GM12878 (cell line): Measurements from ENCODE around the gene KIF26A. TPM values are rescaled to one million over a fixed set of nuclear protein-coding genes. Genes with fewer than 3 reads are reported as not detected.

Experiments
- ATAC-seq: fragments of 200-7000 bp; cut with Tn5 transposase; 3 replicates; pipeline ENCODE4 v1.9.1; 2020; ENCODE audit warnings: mild to moderate bottlenecking, moderate library complexity
- BruUV-seq: library from RNA; stranded (reverse); fragments of 400-500 nt; replicated peaks from 2 replicates; lab custom pipeline; 2021; lab: Mats Ljungman, UMichigan
- CTCF ChIA-PET: fragments of 300-600 bp; sonication (Branson Sonifier 250); formaldehyde crosslinking; extraction: SDS; loops from one replicate; lab custom pipeline; 2021; ENCODE audit warnings: inconsistent platforms; lab: Yijun Ruan, JAX
- POLR2A ChIA-PET: fragments of 350-600 bp; formaldehyde crosslinking; extraction: SDS; loops from one replicate; lab custom pipeline; 2021; ENCODE audit warnings: inconsistent platforms; lab: Charles Lee
- RAD21 ChIA-PET: fragments of 300-600 bp; sonication (Branson Sonifier 250); formaldehyde crosslinking; loops from one replicate; lab custom pipeline; 2023; ENCODE audit warnings: antibody characterized with exemption; ENCODE audit not compliant: unreplicated experiment; lab: Charles Lee
- SMC1A ChIA-PET: fragments of 300-600 bp; sonication (Branson Sonifier 250); formaldehyde crosslinking; loops from one replicate; lab custom pipeline; 2023; ENCODE audit not compliant: unreplicated experiment, uncharacterized antibody; lab: Charles Lee
- DNase-seq: peaks from one replicate; pipeline ENCODE4 v3.0.0-alpha.2; 2011; ENCODE audit warnings: low read depth, low spot score
- FAIRE-seq: peaks from 3 replicates; lab custom pipeline; 2011; peaks lifted over from hg19 to GRCh38; lab: Jason Lieb, UNC
- H2AFZ ChIP-seq: 2 replicates; pipeline ENCODE4 v1.6.0; 2011; ENCODE audit warnings: low read depth, low read length, control low read depth; ENCODE audit not compliant: control insufficient read depth
- H3K27ac ChIP-seq: 2 replicates; pipeline ENCODE4 v1.5.1; 2011; ENCODE audit warnings: control low read depth; ENCODE audit not compliant: control insufficient read depth, insufficient read depth
- H3K27me3 ChIP-seq, 2 experiments: replicated peaks in 1 of 2; 2 replicates each; pipeline versions ENCODE4 v1.6.0 to v1.6.1; 2011; ENCODE audit warnings: low read length in 1 of 2; ENCODE audit not compliant: control insufficient read depth in 2 of 2, insufficient read depth in 2 of 2
- H3K36me3 ChIP-seq, 2 experiments: 2 replicates each; pipeline ENCODE4 v1.5.1; 2011; ENCODE audit warnings: low read length in 1 of 2; ENCODE audit not compliant: control insufficient read depth in 2 of 2, insufficient read depth in 2 of 2
- H3K4me1 ChIP-seq: 2 replicates; pipeline ENCODE4 v1.6.1; 2011; ENCODE audit warnings: mild to moderate bottlenecking, low read length, moderate library complexity, mixed read lengths; ENCODE audit not compliant: control insufficient read depth, insufficient read depth
- H3K4me2 ChIP-seq: 2 replicates; pipeline ENCODE4 v1.6.0; 2011; ENCODE audit warnings: control low read depth; ENCODE audit not compliant: control insufficient read depth, insufficient read depth
- H3K4me3 ChIP-seq: fragments of 200-600 bp; sonication (generic); 2 replicates; pipeline ENCODE4 v1.5.1; 2016
- H3K79me2 ChIP-seq: 2 replicates; pipeline ENCODE4 v1.6.0; 2011; ENCODE audit warnings: low read length; ENCODE audit not compliant: control insufficient read depth, insufficient read depth
- H3K9ac ChIP-seq: 2 replicates; pipeline ENCODE4 v1.8.0; 2011; ENCODE audit warnings: low read length, control low read depth, mixed read lengths; ENCODE audit not compliant: control insufficient read depth, insufficient read depth
- H3K9me3 ChIP-seq: replicated peaks from 3 replicates; pipeline ENCODE4 v1.5.1; 2011; ENCODE audit warnings: mild to moderate bottlenecking, low read length; ENCODE audit not compliant: control insufficient read depth, insufficient read depth
- H4K20me1 ChIP-seq: 2 replicates; pipeline ENCODE4 v1.6.0; 2011; ENCODE audit not compliant: control insufficient read depth, insufficient read depth
- CBFB ChIP-seq: IDR thresholded peaks from 2 replicates; pipeline ENCODE4 v1.6.1; 2016; ENCODE audit warnings: antibody characterized with exemption, low read depth
- E2F8 ChIP-seq: fragments of 450-650 bp; IDR thresholded peaks from 2 replicates; pipeline ENCODE4 v1.6.1; 2018; ENCODE audit warnings: mild to moderate bottlenecking, low read depth, moderate library complexity; ENCODE audit not compliant: partially characterized antibody
- IKZF1 ChIP-seq: fragments of 450-650 bp; conservative IDR thresholded peaks from 2 replicates; pipeline ENCODE4 v1.6.1; 2017; ENCODE audit warnings: antibody characterized with exemption, mild to moderate bottlenecking
- KAT2A ChIP-seq: conservative IDR thresholded peaks from 2 replicates; pipeline ENCODE4 v1.6.1; 2011; ENCODE audit warnings: low read depth, low read length; ENCODE audit not compliant: control insufficient read depth
- MTA2 ChIP-seq: fragments of 450-650 bp; IDR thresholded peaks from 2 replicates; pipeline ENCODE4 v1.6.1; 2016; ENCODE audit warnings: low read depth, mild to moderate bottlenecking, moderate library complexity
- NR2F1 ChIP-seq: fragments of 450-650 bp; conservative IDR thresholded peaks from 2 replicates; pipeline ENCODE4 v1.6.1; 2017; ENCODE audit warnings: mild to moderate bottlenecking
- RAD21 ChIP-seq: IDR thresholded peaks from 2 replicates; pipeline ENCODE4 v1.6.1; 2011; ENCODE audit warnings: mild to moderate bottlenecking, low read depth, low read length, moderate library complexity; ENCODE audit not compliant: insufficient read depth
- SP1 ChIP-seq: IDR thresholded peaks from one replicate; pipeline ENCODE4 v1.6.1; 2011; ENCODE audit warnings: low read depth, low read length
- SREBF2 ChIP-seq: IDR thresholded peaks from 2 replicates; pipeline ENCODE4 v1.6.1; 2012; ENCODE audit warnings: mild to moderate bottlenecking, low read length
- ZBTB4 ChIP-seq: fragments of 450-650 bp; formaldehyde crosslinking; IDR thresholded peaks from 2 replicates; pipeline ENCODE4 v1.4.0; 2022; ENCODE audit warnings: mild to moderate bottlenecking, moderate library complexity
- ZNF687 ChIP-seq: fragments of 450-650 bp; IDR thresholded peaks from 2 replicates; pipeline ENCODE4 v1.6.1; 2017; ENCODE audit warnings: mild to moderate bottlenecking, moderate library complexity
- WGBS: methylation state at CpG from one replicate; pipeline ENCODE4 v1.1.6; 2016; ENCODE audit warnings: low lambda C conversion rate; ENCODE audit not compliant: insufficient replicate concordance, insufficient coverage; ENCODE audit errors: missing lambda C conversion rate; 5-methylcytosine and 5-hydroxymethylcytosine counted together
- in situ Hi-C: fragments of 300-500 bp; cut with MboI; formaldehyde crosslinking; loops from 9 replicates; pipeline ENCODE4 v1.14.3; 2018; ENCODE audit warnings: mixed read lengths
- intact Hi-C: fragments of 100-400 bp; cut with micrococcal nuclease; formaldehyde crosslinking; loops from one replicate; pipeline ENCODE4 v1.14.2; 2022; ENCODE audit not compliant: unreplicated experiment
- polyA plus RNA-seq, 11 experiments: library from polyadenylated mRNA; depleted of rRNA in 4 of 11; unstranded in 6 of 11; stranded (reverse) in 5 of 11; fragments of >200 nt; fragmentation: Nextera tagmentation in 4 of 11; fragmentation: Illumina TruSeq in 1 of 11; extraction: Ambion mirVana in 4 of 11; extraction: Trizol in 1 of 11; gene quantifications; 1 replicate in 1 of 11; 2 replicates in 10 of 11; pipeline versions ENCODE4 v1.2.1 to v1.2.3, GENCODE V29; 2011 to 2016; ENCODE audit warnings: inconsistent platforms in 2 of 11, missing spikeins in 2 of 11, low read depth in 1 of 11
- total RNA-seq, 4 experiments: library from RNA; depleted of rRNA in 3 of 4; stranded (reverse); fragments of >200 nt in 3 of 4; fragmentation: Illumina TruSeq in 1 of 4; extraction: Trizol in 1 of 4; gene quantifications; 2 replicates each; pipeline versions ENCODE4 v1.2.1 to v1.2.3, GENCODE V29; 2013 to 2021

Gene KIF26A
- total and polyA plus RNA-seq, 10 of the 15 experiments (the other 5 are each of a cell fraction or from before 2014, with no cell fraction given) = 0.05 TPM; not detected in 9

- TF ChIP-seq ZBTB4 (CRISPR knock-in tag) = no peak
- no peak for TF ChIP-seq RAD21
- TF ChIP-seq CBFB = no peak
- no peak for TF ChIP-seq SP1
These were observed 43.6 kb downstream of the KIF26A start (continued) for GRCh38 chr14:104181761-104182530.

- Histone ChIP-seq H3K9me3 (no peaks in the 10 kb centered on the region), H3K36me3 (no peaks in the 10 kb centered on the region), H3K79me2 (no peaks in the 10 kb centered on the region), H3K4me1 (no peaks in the 10 kb centered on the region), H3K27me3 (no peaks in the 10 kb centered on the region; a peak in 1 of 4 replicates), H3K9ac (no peak overlapping the region), H3K4me2 (no peak overlapping the region), H3K4me3 (no peak overlapping the region), H2AFZ (no peak overlapping the region), H4K20me1 (no peaks in the 10 kb centered on the region), H3K27ac (no peak overlapping the region)
- ATAC-seq = no peak
- ChIA-PET CTCF (no interaction called here), POLR2A (no interaction called here), SMC1A (no interaction called here), RAD21 (interaction anchor here (0.7 kb wide), 1 partner anchor 569 kb away, joined by 3 read pairs; no protein-coding TSS in a partner anchor)
- in situ Hi-C loops (no loop called here), intact Hi-C loops (no loop called here)
- BruUV-seq = no TSS peak
- no peak for DNase-seq
- no peak for FAIRE-seq
- WGBS = 26% methylated on average over 16 of the region's 16 CpGs
- TF ChIP-seq E2F8 (no peak), NR2F1 (no peak), ZNF687 (no peak), SREBF2 (no peak), IKZF1 (no peak), KAT2A (no peak), MTA2 (no peak)
These were observed 44.6 kb downstream of the KIF26A start for GRCh38 chr14:104182857-104183425.
